ENCODE results near the gene RASEF.

- no peak for TF ChIP-seq CTCF (IDR thresholded peaks at IDR 0.05; ENCODE audit: low read length)
- TF ChIP-seq EZH2 (IDR thresholded peaks at IDR 0.05; ENCODE audit: borderline replicate concordance, low read length) = no peak
Observed at GRCh38 chr9:82970359-82970758, 92.6 kb downstream of the RASEF start.

All from OCI-LY1 (cell line).